EL (cell line): ENCODE results near the gene OR2A25.
"Not testable (repeated sequence)": the region's sequence is repeated elsewhere in the genome, so short reads cannot be mapped to it uniquely, and the experiment has no call there.

Experiments
- DNase-seq: peaks from one replicate; pipeline ENCODE4 v3.0.0-alpha.2; 2016

Gene OR2A25, protein sequence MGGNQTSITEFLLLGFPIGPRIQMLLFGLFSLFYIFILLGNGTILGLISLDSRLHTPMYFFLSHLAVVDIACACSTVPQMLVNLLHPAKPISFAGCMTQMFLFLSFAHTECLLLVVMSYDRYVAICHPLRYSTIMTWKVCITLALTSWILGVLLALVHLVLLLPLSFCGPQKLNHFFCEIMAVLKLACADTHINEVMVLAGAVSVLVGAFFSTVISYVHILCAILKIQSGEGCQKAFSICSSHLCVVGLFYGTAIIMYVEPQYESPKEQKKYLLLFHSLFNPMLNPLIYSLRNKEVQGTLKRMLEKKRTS

DNA sequence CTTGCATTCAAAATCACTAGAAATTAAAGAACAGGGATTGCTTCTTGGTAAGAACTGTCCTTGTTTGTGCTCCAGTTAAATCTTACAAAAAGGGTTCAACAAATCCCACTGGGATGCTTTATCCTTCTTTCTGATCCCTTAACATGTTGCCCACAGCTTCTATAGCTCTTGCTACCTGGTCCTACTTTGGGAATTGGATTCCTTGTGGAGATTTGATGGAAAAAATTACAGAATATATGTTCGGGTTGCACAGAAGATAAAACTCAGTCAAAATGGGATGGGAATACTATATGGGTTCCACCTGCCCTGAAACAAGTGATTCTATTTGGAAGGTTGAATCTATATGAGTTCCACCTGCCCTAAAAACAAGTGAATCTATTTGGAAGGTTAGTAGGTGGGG lies at the start of gene OR2A25:
Gene OR2A25, plus strand, starts transcription at position 301 of the 400 bp plus-strand sequence. CDS start 4,409 bp downstream, outside the sequence.
- no peak for DNase-seq

DNA sequence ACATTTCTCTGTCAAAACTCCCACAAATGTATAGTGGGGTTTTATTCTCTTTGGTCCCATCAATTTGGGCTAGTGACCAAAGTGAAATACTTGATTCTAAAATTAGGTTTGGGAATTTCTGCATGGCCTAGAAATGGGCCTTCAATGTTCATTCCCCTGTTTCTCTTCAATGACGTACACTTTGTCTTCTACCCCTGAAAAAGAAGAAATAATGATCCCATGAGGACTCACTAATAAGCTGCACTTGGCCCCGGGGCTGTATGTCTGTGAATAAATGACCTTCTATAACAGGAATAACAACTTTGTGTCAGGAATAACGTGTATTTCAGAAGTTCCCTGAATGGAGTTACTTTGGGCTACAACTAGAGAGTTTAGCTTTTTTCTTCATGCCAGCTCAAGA lies 49.3 kb upstream of the OR2A25 start:
- no peak for DNase-seq

DNA sequence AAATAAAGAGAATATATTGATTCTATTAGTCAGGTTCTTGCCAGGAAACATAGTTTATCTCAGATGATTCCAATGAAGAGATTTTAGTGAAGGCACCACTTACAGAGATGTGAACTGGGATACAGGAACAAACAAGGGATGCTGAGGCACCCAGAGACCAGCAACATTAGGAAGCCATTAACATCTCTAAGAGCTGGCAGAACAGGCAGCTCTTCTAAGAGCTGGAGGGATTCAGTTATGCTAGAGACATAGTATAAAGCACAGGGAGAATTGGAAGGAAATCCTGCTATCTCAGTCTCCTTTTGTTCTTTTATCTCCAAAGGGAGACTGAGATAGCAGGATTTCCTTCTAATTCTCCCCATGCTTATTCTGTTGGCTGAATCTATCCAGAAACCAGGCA lies 47.4 kb upstream of the OR2A25 start:
- no peak for DNase-seq

DNA sequence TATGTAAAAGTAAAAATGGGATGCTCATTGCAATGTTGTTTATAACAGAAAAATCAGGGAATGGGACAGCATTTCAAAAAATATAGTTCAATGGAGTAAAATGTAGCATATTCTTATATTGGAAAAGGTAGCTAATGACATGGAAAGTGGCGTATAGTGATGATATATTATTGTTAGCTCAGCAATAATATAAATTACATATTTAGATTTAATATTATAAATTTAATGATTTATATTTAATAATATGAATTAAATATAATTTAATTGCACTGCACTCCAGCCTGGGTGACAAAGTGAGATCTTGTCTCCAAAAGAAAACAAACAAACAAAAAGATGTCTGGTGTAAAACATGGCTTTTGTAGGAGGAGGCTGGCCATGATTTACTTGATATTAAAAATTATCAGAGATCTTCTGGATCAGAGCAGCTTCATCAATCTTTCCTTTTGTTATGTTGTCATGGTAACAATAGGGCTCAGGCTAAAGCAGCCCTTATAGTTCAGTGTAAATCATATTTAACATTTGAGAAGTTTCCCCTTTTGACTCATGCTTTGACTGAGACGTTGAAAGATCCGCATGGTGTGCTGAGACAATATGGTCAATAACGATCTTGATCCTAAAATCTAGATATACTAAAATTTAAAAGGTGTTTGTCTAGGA lies 46.3 kb upstream of the OR2A25 start:
- DNase-seq, result no peak

DNA sequence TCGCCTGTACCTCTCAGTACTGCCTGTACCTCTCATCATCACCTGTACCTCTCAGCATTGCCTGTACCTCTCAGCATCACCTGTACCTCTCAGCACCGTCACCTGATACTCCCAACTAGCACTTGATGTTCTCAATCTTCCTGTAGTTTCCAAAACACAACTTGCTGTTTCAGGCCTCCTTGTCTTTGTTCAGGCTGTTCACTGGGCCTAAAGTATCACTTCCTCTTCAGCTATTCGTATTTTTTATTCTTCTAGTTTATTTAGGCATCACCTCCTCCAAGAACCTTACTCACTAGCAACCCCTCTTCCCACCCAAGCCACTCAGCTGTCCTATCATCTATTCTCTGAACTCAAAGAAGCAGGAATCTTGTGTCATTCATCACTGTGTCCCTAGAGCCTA lies 45.4 kb upstream of the OR2A25 start:
- DNase-seq, result no peak

DNA sequence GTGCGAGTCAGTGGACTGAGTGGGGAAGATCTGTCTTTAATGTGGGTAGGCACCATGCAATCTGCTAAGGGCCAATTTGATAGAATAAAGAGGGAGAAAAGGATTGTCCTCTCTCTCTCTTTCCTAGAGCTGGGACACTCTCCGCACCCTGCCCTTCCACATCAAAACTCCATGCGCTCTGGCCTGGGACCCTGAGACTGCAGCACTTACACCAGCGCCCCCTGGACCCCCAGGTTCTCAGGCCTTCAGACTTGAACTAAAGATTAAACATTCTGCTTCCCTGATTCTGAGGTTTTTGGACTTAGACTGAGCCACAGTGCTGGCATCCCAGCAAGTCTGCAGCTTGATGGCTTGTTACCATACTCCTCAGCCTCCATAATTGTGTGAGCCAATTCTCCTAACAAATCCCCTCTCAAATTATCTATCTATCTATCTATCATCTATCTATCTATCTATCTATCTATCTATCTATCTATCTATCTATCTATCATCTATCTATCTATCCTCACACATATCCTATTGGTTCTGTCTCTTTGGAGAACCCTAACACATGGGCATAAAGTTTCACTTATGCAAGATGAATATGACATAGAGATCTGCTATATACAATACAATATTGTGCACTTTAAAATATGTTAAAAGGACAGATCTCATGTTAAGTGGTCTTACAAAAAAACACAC lies 43.3 kb upstream of the OR2A25 start:
- DNase-seq, result no peak

DNA sequence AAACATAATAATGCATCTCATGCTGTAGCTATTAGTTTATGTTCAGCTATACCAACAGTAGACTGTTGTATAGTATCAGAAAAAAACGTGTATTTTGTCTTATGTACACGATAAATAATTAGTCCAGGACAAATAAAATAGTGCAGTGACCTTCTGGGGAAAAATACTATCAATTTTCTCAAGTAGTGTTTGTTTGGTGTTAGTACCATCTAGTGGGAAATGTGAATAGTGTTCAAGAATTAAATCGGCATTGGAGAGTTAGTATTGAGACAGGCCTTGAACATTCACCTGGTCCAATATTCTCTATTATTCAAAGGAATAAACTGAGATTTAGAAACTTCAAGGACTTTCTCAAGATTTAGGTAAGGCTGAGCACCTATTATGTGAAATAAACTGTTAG lies 42.5 kb upstream of the OR2A25 start:
- DNase-seq, result peak; percentile 39

DNA sequence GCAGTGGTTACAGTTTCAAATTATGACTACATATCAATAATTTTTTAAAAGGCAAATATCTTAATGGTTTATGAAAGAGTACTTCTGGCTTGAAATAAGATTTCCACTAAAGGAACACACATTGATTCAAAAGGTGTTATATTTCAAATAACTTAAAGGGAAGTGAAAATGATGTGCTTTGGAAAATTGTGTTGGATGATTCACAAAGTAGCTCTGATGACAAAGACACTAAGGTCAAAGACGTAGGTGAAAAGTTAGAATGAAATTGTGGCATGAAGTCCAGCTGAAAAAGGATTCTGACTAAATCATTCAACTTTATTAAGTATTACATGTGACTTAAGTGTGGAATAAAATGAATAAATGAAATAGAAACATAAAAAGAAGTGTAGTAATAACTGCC lies 41.6 kb upstream of the OR2A25 start:
- DNase-seq, result no peak

DNA sequence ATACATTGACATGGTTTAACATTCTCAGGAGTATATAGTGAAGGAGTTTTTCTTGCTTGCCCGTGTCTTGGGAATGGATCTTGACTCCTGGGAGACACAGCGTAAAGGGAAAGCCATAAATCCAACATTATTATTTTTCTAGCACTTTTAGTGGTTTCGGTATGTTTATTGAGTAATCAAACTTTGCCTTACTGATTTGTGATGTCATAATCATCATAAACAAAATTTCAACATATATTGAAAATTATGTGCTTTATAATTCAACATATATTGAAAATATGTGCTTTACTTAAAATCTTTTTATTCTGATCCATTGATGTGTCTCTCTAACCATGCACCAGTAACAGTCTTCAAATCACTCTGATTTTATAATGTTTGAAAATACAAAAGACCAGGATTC lies 41.1 kb upstream of the OR2A25 start:
- no peak for DNase-seq

DNA sequence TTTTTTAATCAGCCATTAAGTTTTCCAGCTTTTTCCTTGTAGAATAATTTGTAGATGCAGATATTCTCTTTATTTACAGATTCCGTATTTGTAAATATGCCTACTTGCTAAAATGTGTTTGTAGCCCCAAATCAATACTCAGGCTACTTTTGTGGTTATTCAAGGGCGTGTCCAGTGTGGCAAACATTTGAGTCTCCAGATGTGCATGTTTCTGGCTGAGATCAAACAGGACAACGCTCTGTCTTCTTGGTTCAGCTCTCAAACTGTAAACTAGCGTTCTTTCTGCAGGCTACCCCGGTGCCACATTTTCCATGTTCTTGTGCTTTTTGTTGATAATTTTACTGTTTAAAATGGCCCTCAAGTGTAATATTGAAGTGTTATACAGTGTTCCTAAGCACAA lies 37.1 kb upstream of the OR2A25 start:
- DNase-seq, result no peak

DNA sequence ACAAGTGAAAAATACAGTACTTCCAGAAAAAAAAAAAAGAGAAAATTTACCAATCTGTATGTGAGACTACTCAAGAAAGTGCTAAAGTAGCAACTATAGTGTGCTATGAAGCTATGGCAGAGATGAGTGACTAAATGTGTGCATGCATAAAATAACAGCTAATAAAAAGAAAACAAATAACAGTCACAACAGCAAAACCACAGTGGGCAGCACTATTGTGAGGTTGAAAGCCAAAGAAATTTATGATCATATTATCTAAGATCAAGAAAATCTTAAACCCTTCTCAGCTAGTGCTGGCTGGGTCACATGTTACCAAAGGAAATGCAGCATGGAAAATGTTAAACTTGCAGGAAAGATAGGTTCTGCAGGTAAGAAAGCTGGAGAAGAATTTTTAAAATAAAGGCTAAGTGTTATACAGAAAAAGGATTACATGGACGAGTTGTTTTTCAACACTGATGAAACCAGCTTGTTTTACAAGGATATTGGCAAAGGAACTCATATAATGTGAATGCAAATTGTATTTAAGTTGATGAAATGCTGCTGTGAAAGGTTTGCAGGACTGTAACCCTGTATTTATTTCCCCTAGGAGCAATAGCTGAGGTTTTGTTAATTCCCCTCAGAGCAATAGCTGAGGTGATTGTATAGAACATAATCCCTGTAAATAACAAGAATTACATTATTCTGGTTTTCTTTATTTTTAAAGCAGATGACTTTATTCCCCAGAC lies 36.5 kb upstream of the OR2A25 start:
- no peak for DNase-seq

DNA sequence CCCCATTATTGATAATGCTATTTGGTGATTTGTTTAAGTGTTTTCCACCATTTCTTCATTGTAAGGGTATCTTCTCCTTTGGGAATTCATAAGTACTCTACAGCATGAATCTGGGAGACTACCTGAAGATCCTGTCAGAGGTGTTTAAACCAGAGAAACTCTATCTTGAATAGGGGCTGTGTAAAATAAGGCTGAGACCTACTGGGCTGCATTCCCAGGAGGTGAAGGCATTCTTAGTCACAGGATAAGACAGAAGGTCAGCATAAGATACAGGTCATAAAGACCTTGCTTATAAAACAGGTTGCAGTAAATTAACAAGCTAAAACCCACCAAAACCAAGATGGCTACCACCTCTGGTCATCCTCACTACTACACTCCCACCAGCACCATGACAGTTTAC lies 34.2 kb upstream of the OR2A25 start:
- no peak for DNase-seq

DNA sequence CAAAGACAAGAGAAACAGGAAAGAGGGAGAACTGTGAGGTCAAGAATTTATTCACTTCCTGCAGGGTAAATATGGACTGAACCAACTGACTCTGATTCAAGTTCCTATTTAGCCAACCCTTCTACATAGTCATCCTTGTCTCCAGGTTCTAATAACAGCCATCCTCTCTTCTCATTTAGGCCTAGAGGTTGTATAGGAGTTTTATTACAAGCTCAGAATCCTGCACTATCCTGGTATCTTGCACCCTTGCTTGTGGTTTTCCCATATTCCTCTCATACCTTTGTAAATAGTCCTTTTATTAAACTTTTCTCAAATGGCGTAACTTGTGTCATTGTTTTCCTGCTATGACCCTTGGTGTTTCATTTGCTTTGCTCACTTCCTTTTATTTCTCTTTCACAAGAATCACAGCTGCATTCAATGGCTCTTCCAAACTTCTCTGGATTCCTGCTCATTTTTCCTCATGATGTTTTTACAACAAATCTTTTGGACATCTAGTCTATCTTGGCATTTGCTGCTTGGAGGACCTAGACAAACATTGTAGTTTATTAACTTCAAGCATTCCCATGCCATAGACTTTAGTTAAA lies 33.2 kb upstream of the OR2A25 start:
- no peak for DNase-seq

DNA sequence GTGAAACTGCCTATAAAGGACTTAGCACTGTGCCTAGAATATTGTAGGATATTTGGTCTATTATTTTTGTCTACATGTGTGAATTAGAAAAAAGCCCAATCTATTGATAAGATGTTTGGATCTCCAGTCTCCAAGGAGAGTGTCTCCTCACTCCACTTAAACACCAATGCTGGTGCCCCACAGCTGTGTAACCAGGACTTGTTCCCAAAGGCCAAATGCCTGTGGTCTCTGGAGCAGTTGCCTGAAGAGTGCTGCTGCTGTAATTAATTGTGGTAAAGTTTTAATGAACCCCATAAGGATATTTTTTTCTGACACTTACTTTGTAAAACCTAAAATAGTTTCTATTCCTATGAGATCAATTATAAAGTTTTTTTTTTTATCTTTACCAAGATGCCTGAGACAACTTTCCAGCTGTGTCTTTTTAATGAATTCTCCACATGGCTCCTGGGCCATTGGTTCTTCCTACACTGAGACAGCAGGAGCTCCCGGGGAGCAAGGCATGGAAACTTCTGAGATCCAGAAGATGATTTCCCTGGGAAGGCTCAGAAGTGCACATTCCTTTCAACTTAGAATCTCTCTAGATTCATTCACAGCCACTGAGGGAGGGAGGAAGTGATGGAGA lies 32.1 kb upstream of the OR2A25 start:
- DNase-seq, result no peak

DNA sequence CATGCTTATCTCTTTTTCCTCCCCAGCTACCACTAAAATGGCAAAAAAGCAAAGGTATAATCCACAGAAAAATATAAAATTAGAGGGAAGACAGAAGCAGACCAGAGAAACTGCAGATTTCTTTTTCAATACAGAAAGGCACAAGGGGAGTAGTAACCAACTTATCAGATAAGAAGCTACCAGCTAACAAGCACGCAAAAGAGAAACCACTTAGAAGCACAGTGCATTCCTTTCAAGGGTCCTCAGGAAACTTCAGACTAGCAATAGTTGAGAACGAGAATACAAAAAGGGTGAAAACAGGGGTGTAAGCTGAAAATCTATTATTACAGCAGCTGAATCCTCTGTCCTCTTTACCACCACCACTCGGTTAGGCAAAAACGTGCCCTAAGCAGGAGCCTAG lies 30.7 kb upstream of the OR2A25 start:
- DNase-seq, result no peak

DNA sequence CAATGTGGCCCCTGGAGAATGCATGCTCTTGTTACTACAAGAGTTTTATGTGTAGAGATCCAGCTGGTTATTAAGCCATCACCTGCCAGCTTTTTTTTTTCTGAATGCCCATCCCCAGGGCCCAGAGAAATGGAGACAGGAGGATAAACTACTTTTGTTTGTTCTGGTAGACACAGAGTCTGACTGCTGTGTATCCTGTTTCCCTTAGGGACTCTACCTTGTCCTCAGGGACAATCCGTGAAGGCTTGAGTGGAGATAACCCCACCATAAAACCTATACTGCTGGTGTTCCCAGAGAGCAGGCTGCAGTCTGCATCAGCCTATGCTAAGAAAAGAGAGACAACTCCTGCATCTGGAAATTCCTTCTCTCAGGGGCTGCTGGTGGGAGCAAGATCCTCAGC lies 21.0 kb upstream of the OR2A25 start, which contains the start of gene OR2A5:
Gene OR2A5, plus strand, starts transcription at position 301 of the 400 bp plus-strand sequence. CDS start 1,454 bp downstream, outside the sequence.
- DNase-seq, result no peak

DNA sequence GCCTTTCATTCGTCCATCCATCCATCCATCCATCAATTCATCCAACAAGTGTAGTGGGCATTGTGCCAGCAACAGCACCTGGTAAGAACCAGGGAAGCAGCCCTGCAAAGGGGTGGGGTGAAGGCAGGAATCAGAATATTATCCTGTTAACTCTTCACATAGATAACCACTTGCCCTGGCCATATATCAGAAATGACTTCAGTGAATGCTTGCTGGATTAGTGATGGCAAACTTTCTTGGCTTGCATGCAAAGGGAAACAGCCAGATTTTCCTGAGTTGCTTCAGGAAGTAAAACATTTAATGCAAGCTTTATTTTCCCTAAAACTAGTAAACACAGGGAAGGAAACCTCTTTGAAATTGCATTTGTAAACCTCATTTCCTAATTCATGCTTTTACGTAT lies 20.1 kb upstream of the OR2A25 start:
- no peak for DNase-seq

DNA sequence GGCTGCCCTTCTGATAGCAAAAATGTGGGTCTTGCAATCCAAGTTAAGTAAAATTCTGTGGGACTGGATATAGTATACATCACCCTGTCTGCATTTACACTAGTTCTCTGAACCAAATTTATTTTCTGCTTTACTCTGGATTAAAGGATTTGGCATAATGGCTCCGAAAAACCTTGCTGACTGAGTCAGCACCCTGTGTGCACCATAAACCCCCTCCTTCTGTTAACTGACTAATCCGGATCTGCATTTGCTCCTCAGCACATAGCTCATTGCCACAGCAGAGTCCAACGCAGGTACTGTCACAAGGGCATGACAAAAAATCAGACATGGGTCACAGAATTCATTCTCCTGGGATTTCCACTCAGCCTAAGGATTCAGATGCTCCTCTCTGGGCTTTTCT lies 19.5 kb upstream of the OR2A25 start:
- DNase-seq, result no peak

DNA sequence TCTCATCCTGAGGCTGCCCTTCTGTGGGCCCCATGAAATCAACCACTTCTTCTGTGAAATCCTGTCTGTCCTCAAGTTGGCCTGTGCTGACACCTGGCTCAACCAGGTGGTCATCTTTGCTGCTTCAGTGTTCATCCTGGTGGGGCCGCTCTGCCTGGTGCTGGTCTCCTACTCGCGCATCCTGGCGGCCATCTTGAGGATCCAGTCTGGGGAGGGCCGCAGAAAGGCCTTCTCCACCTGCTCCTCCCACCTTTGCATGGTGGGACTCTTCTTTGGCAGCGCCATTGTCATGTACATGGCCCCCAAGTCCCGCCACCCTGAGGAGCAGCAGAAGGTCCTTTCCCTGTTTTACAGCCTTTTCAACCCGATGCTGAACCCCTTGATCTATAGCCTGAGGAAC lies 18.7 kb upstream of the OR2A25 start:
- DNase-seq, result not testable (repeated sequence)

DNA sequence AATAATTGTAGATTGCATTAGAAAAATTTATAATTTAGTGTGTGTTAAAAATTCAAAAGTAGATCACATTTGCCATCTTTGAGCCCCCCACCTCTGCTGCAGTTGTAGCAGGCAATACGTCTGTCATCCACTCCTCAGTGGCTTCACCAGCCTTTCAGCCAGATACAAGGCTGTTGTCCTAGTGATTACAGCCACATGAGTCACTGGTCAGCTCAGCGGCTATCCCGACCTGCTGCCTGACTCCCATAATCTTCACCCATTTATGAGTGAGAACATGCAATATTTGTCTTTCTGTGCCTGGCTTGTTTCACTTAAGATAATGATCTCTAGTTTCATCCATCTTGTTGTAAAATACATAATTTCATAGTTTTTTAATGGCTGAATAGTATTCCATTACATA lies 11.7 kb upstream of the OR2A25 start:
- peak; percentile 37 for DNase-seq

DNA sequence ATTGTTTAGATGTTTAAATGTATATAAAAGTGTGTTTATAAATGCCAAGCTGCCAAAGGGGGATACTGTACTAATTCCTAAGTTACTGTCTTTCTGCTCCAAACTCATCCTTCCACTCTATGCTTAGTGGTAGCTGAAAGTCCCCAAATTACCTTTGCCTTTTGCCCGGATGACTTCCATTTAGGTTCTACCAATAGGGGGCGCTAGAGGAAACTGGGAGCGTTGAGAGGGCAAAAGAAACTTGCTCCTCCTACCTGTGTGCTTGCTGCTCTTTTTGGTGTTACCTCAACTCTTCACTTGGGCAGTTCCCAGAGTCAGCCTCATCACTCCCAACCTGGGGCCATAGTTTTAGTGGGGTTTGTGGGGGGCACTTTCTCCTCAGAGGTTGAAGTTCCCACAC lies 5.9 kb upstream of the OR2A25 start:
- DNase-seq, result no peak

DNA sequence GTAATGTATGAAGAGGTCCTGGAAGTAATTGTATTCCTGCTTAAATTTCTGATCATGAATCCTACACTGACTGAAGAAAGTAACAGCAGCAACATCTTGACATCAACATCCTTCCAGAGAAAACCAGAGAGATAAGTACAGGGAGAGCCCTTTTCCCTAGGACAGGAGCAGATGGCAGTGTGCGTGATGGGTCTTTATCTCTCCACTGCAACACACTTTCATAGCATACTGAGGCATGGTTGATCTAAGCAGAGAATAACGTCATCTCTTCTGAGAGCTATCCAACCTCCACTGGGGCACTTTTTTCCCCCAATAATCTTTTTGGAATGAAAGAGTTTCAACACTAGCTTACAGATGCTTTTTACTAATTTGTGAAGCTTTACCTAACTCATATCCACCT lies 342 bp downstream of the OR2A25 start:
- no peak for DNase-seq

DNA sequence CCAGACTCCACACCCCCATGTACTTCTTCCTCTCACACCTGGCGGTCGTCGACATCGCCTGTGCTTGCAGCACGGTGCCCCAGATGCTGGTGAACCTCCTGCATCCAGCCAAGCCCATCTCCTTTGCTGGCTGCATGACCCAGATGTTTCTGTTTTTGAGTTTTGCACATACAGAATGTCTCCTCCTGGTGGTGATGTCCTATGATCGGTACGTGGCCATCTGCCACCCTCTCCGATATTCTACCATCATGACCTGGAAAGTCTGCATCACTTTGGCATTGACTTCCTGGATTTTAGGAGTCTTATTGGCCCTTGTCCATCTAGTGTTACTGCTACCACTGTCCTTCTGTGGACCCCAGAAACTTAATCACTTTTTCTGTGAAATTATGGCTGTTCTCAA lies 4.8 kb downstream of the OR2A25 start:
- DNase-seq, result no peak
